GM19025 (cell line): Measurements from ENCODE around the gene CCDC195.
"Not testable (repeated sequence)": the region's sequence is repeated elsewhere in the genome, so short reads cannot be mapped to it uniquely, and the experiment has no call there.

Experiments used
- ATAC-seq: cut with Tn5 transposase; IDR thresholded peaks from one replicate; pipeline ENCODE4 v1.9.1; 2021; ENCODE audit warnings: mild to moderate bottlenecking, low read depth, moderate library complexity; ENCODE audit not compliant: unreplicated experiment

Gene CCDC195

DNA sequence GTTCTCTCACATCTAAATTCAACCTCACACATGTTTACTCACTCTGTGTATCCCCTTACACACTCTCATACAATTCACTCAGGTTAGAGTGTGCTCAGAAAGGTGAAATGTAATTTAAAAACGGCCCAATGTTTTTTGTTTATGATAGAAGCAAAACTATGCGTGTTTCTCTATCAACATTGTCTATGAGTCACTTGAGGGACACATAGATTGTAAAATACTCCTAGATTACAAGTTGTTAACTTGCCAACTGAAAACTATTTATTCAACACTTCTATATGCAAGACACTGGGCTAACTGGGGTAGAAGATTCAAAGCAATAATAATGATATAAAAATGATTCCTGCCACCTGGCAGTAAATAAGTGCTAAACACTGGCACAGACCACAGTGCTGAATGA lies 24.6 kb downstream of the CCDC195 start:
- no peak for ATAC-seq

DNA sequence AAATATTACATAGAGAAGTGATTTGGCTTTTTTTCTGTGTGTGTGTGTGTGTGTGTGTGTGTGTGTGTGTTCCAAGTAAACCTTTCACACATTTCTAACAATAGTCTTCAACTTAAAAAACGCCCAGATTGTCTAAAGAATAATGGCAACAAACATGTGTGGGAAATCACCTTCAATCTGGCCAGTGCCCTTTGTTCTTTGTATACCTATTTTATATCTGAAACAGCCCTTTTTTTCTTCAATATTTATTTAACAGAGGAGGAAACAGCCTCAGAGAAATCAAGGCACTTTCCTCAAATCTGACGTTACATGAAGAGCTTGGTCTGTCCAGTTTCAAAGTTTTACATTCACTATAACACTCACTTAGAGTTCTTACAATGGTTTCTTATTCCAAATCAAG lies 25.3 kb downstream of the CCDC195 start:
- no peak for ATAC-seq

DNA sequence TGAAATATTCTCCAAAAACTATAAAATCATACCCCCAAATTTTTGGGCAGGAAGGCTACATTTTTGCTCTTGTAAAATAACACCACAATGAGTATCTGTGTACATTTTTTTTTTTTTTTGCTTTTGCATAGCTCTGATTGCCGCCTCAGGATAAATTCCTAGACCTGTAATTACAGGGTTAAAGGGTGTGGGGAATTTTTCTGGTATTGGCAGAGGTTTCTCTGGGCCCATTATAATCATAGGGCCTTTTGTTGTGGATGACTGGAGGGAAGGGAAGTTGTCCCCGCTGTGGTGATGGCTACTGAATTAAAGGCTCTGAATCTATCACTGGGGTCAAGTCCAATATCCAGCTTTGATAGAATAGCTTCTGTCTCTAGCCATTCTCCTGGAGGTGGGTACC lies 26.6 kb downstream of the CCDC195 start:
- ATAC-seq = no peak

DNA sequence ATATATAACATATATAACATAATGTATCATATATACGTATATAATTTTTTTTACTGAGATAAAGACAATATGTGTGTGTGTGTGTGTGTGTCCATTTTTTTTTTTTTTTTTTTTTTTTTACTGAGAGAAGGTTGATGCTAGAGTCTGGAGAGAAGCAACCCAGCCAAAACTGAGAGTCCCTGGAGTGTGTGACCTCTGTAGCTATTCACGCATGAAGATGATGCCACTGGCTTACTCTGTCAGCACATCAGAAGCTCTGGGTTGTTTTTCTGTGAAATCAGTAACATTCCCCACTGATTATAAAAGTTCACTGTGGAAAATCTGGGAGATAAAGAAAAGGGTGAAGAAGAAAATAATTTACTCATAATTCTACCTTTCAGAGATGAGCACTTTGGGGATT lies 27.2 kb downstream of the CCDC195 start:
- no peak for ATAC-seq

DNA sequence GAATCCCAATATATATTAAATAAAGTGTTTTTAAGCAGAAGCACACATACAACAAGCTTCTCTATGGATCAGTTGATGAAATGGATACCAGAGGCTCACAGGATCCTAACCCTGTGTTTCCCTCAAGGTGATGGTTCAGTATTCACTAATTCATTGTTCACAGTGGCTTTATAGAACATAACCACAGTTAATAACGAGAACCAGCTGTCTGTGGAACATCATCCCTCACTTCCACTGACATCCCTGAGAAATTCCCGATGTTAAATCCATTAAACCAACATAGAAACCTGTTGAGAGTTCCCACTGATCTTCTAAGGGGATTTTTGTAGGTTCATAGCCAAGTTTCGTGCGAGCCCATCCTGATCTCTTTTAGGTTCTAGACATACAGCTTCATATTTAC lies 29.0 kb downstream of the CCDC195 start:
- ATAC-seq = no peak

DNA sequence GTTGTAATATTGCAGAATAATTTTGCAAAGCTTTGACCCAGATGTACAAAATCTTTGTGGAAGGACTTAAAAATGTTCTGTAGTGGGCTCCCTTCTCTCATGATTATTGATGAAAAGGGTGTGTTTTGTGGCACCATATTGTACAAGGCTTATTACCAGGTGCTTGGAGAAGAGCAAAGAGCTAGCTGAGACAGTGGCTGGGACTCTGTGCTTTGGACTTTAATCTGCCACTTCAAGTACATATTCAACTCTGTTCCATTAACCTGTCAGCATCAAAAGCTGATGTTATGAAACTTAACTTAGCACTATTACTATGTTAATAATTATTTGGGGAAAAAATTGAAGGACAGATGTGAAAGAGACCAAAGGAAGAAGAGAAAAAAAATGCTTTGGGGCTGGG lies 31.0 kb downstream of the CCDC195 start:
- no peak for ATAC-seq

DNA sequence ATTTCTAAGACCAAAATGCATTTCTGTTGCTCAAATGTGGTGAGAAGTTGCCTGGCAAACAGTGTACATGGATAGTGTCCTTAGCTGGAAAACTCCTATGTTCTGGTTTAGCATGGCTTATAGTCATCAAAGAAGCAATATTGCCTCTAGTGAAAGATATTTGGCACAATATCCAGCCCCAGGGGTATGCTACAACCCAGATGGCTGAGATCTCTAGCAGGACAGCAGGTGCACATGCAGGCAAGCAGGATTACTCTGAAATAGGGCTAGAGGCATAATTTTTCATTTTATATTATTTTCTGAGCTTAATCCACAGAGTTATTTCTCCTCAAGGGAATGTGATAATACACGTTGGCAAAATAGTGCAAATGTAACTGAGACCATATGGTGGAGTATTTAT lies 34.0 kb downstream of the CCDC195 start:
- ATAC-seq = no peak

DNA sequence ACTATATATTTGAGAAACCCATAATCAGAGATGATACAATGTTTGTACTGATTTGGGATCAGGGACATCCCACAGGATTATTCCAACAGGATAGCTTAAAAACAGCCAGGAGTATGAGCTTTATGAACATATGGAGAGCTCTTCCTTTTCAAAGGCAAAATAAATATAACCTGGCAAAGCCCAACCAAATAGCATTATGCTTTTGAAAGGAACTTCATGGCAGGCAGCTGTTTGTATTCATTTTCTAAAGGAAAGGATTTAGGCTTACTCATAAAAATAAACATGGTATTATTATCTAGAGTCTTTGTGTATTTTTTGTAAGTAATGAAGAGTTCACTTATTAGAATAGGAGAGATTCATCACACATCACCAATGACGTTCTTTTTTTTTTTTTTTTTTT lies 44.4 kb downstream of the CCDC195 start:
- ATAC-seq = no peak

DNA sequence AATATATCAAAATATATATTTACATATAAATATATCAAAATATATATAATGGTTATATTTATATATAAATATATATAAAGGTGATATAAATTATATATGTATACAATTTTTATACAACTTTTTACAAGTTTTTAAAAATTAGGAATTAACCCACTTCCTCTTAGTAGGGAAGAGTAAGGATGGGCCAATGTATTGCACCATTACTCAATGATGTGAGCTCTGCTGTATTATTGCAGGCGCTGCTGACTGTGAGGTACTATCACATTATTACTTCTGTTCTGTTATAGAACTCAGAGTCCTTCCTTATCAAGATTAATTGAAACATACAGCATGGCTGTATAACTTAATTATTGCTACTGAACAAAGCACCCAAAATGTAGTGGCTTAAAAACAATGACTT lies 46.0 kb downstream of the CCDC195 start:
- no peak for ATAC-seq

DNA sequence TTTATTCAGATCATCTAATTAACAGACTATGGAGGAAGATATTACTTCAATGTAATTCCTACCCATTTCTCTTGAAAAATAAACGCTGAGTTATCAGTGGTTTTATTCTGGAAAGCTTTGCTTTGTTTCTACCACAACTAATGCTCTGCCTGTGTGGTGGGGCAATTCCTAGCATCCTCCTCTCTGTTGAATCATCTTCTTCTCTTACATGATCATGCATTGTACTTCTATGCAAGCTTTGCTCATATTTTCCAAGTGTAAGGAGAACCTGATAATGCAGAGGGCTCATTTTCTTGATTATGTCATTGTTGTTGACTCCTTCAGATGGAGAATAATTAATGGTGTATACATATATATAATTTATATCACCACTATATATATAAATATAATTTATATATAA lies 46.7 kb downstream of the CCDC195 start:
- no peak for ATAC-seq

DNA sequence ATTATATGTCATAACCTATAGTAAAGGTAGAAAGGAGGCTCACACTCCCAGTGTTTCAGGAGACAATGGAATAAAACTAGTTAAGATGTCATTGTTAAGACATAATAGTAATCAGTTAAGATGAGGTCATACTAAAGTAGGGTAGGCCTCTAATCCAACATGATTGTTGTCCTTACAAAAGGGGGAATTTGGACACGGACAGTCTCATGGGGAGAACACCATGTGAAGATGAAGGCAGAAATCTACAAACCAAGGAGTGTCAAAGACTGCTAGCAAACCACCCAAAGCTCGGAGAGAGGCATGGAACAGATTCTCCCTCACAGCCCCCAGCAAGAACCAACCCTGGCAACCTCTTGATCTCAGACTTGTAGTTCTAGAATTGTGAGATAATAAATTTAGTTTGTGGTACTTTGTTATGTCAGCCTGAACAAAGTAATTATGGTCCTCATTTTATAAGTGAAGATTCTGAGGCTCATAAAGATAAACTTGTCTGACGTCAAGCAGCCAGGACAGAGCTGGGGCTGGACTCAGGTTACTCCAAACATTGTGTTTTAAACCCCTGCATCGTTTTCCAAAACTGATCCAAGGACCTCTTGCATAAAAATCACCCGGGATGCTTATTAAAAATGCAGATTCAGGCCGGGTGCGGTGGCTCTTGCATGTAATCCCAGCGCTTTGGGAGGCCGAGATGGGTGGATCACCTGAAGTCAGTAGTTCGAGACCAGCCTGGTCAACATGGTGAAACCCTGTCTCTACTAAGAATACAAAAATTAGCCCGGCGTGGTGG lies 47.8 kb downstream of the CCDC195 start:
- ATAC-seq = no peak

DNA sequence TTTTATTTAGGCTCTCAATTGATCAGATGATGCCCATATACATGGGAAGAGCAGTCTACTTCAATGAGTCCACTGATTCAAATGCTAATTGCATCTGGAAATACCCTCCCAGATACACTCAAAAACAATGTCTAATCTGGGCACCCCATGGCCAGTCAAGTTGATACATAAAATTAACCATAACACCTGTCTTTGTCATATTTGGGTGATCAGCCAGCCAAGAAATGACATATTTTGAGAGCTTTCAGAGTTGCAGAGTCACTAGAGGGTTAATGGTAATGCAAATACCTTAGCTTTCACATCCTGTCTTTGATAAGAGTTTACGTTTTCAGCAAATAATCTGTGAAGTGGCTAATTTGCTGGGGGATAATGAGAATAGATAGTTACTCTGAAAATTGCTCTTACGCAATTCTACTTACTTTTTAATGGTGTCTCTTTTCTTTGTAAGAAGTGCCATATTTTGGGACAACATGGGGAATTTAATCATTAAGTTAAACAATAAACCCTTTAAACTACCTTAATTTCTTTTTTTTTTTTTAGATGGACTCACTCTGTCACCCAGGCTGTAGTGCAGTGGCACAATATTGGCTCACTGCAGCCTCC lies 49.1 kb downstream of the CCDC195 start:
- peak; percentile 98 for ATAC-seq

DNA sequence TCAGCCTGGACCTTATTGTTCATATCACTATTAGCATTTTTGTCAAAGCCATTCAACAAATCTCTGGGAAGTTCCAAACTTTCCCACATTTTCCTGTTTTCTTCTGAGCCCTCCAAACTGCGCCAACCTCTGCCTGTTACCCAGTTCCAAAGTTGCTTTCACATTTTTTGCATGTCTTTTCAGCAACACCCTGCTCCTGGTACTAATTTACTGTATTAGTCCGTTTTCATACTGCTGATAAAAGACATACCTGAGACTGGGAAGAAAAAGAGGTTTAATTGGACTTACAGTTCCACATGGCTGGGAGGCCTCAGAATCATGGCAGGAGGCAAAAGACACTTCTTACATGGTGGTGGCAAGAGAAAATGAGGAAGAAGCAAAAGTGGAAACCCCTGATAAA lies 52.8 kb downstream of the CCDC195 start:
- ATAC-seq = not testable (repeated sequence)

DNA sequence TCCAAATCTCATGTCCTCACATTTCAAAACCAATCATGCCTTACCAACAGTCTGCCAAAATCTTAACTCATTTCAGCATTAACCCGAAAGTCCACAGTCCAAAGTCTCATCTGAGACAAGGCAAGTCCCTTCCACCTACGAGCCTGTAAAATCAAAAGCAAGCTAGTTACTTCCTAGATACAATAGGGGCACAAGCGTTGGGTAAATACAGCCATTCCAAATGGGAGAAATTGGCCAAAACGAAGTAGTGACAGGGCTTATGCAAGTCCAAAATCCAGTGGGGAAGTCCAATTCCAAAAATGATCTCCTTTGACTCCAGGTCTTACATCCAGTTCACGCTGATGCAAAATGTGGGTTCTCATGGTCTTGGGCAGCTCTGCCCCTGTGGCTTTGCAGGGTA lies 54.5 kb downstream of the CCDC195 start:
- not testable (repeated sequence) for ATAC-seq

DNA sequence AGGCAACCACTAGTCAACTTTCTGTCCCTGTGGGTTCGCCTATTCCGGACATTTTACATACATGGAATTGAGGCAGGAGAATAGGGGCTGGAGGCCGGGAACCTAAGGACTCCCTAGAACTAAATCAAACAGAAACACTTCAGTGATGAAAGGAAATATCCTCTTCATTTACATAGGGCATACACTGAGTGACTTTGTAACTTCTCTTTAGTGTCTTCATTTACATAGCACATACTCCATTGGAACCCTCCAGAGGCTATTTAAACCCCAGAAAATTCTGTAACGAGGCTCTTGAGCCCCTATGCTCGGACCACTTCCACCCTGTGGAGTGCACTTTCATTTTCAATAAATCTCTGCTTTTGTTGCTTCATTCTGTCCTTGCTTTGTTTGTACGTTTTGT lies 56.5 kb downstream of the CCDC195 start:
- no peak for ATAC-seq

DNA sequence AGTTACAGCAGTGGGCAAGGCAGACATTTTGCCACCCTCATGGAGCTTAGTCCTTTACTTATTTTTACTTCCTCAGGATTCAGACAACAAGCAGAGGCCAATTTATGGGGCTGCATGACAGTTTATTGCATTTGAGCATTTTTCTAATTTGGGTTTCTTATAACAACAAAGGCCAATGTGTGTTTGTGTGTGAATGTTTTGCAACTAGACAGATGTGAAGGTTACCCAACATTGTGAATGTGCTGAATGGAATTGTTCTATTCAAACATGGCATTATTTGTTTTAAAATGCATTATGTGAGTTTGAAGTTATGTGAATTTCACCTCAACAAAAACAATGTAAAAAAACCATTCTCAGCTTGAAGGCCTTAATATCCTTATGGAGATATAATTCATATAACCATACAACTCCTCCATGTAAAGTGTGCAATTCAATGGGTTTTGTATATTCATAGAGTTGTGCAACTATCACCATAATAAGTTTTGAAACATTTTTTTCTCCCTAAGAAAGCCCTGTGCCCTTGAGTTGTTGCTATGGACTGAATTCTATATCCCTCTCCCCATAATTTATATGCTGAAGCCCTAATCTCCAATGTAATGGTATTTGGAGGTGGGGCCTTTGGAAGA lies 57.3 kb downstream of the CCDC195 start:
- no peak for ATAC-seq

DNA sequence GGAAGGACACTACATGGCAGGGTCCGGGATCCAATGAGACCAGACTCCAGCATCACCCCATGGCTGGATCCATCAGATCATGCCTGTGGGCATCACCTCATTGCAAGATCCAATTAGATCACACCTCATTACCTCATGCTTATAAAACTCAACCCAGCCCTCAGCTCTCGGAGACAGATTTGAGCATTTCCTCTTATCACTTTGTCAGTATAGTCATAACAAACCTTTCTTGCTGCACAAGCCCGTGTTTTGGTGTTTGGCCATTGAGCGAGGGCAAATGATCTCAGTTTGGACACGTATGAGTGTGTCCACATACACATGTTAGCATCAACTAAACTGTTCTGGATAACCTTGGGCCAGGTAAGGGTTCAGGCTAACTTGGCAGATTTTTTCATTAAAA lies 58.8 kb downstream of the CCDC195 start:
- ATAC-seq = no peak

DNA sequence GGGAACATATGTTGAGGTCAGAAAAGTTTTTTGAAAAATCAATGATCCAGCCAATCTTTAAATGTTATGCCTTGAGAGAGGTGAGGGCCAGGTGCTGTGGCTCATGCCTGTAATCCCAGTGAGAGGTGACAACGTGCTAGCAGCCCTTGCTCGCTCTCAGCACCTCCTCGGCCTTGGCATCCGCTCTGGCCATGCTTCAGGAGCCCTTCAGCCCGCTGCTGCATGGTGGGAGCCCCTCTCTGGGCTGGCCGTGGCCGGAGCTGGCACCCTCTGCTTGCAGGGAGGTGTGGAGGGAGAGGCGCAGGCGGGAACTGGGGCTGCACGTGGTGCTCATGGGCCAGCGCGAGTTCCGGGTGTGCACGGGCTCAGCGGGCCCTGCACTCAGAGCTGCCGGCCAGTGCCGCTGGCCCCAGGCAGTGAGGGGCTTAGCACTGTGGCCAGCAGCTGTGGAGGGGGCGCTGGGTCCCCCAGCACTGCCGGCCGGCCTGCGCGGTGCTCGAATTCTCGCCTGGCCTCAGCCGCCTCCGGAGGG lies 61.1 kb downstream of the CCDC195 start:
- ATAC-seq = no peak
